Retinal pigment epithelial cell (primary cell): ENCODE measurements around the gene PPM1N.
A peak's percentile ranks its signal among the peaks of the same experiment; 100 is the strongest.

Source experiments
- DNase-seq: peaks from one replicate; pipeline ENCODE4 v3.0.0-alpha.2; 2010; ENCODE audit warnings: low read depth
- H3K4me3 ChIP-seq: 2 replicates; pipeline ENCODE4 v1.5.1; 2011; ENCODE audit warnings: mild to moderate bottlenecking, low read length, control low read depth, moderate library complexity
- TF ChIP-seq, protein P1 (sequence below): conservative IDR thresholded peaks from 2 replicates; pipeline ENCODE4 v1.5.1; 2011; ENCODE audit warnings: low read depth, low read length, control low read depth, inconsistent platforms

PPM1N gene

GRCh38 chr19:45473682-45474605, 24.3 kb upstream of the PPM1N start:
- TF ChIP-seq, protein P1, sequence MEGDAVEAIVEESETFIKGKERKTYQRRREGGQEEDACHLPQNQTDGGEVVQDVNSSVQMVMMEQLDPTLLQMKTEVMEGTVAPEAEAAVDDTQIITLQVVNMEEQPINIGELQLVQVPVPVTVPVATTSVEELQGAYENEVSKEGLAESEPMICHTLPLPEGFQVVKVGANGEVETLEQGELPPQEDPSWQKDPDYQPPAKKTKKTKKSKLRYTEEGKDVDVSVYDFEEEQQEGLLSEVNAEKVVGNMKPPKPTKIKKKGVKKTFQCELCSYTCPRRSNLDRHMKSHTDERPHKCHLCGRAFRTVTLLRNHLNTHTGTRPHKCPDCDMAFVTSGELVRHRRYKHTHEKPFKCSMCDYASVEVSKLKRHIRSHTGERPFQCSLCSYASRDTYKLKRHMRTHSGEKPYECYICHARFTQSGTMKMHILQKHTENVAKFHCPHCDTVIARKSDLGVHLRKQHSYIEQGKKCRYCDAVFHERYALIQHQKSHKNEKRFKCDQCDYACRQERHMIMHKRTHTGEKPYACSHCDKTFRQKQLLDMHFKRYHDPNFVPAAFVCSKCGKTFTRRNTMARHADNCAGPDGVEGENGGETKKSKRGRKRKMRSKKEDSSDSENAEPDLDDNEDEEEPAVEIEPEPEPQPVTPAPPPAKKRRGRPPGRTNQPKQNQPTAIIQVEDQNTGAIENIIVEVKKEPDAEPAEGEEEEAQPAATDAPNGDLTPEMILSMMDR = no peak
- no peak for DNase-seq
- no peak overlapping the region for H3K4me3 ChIP-seq

DNA sequence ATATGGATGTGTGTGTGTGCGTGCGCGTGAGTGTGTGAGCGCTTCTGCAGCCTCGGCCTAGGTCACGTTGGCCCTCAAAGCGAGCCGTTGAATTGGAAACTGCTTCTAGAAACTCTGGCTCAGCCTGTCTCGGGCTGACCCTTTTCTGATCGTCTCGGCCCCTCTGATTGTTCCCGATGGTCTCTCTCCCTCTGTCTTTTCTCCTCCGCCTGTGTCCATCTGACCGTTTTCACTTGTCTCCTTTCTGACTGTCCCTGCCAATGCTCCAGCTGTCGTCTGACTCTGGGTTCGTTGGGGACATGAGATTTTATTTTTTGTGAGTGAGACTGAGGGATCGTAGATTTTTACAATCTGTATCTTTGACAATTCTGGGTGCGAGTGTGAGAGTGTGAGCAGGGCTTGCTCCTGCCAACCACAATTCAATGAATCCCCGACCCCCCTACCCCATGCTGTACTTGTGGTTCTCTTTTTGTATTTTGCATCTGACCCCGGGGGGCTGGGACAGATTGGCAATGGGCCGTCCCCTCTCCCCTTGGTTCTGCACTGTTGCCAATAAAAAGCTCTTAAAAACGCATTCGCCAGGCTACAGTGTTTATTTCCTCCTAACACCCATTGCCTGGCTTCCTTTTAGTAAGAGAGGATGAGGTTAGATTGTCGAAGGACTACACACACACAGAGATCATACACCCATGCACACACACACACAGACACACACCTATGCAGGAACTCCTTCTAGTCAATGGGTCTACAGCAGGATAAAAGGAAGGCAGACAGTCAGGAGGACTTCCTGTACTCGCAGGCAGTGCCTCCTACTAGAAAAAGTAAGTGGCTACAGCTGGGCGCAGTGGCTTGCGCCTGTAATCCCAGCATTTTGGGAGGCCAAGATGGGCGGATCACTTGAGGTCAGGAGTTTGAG, 23.4 kb upstream of the PPM1N start:
- DNase-seq = no peak
- H3K4me3 ChIP-seq = no peak overlapping the region

GRCh38 chr19:45475537-45476291, 22.5 kb upstream of the PPM1N start:
- DNase-seq = no peak
- no peak overlapping the region for H3K4me3 ChIP-seq
- TF ChIP-seq, protein P1 = no peak

More for the DNA sequence above, 23.4 kb upstream of the PPM1N start:
- TF ChIP-seq, protein P1 = no peak

GRCh38 chr19:45476304-45476703, 21.9 kb upstream of the PPM1N start:
- no peak overlapping the region for H3K4me3 ChIP-seq

DNA sequence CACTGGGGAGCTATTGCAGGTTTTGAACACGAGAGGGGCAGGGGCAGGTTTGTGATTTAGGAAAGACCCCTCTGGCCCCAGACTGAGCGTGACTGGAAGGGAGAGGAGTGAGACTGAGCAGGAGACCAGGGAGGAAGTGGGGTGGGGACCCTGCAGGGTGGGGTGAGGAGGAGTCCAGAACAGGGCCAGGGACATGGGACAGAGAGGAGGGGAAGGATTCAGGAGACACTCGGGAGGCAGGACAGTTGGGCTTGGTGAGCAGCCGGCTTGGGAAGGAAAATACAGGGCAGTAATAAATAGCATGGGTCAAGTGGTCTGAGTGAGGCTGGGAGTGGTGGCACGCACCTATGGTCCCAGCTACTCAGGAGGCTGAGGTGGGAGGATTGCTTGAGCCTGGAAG, 21.1 kb upstream of the PPM1N start:
- TF ChIP-seq, protein P1 = no peak
- H3K4me3 ChIP-seq = no peak overlapping the region
- no peak for DNase-seq

More at GRCh38 chr19:45476304-45476703, 21.9 kb upstream of the PPM1N start:
- TF ChIP-seq, protein P1 = no peak
- DNase-seq = no peak

DNA sequence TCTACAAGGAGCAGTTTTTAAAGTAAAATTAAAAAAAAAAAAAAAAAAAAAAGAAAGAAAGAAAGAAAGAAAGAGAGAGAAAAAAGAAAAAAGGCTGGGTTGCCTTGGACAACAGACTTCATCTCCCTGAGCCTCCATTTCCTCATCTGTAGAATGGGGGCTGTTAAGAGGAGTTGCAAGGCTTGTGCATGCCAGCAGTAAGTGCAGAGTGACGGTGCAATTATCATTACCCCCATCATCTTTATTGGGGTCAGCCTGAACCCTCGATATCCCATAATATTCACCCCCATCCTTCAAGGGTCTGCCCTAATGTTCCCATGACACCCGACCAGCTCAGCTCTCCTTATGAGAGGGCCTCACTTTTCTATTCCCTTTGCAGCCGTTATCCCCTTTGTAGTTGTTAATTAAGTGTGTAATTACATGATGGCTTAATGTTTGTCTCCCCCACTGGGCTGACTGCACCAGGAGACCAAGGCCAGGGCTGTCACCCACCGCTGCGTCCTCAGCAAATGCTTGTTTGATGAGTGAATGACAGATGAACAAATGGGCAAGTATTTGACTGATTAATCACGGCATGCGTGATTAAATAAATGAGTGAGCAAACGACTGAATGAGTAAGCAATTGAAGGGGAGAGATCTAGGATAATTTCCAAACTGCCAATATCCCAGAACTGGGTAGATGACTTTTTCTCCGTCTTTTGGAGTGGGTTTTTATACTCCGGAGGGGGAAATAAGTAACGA, 20.4 kb upstream of the PPM1N start:
- TF ChIP-seq, protein P1 = no peak
- peak overlapping the region; percentile 78 for H3K4me3 ChIP-seq
- DNase-seq = no peak
